ENCODE measurements around the gene HMGB4. TPM values are rescaled to one million over a fixed set of nuclear protein-coding genes. Genes with fewer than 3 reads are reported as not detected.

The HMGB4 gene
- total RNA-seq, 2 experiments from 2014 or later: not detected

DNA sequence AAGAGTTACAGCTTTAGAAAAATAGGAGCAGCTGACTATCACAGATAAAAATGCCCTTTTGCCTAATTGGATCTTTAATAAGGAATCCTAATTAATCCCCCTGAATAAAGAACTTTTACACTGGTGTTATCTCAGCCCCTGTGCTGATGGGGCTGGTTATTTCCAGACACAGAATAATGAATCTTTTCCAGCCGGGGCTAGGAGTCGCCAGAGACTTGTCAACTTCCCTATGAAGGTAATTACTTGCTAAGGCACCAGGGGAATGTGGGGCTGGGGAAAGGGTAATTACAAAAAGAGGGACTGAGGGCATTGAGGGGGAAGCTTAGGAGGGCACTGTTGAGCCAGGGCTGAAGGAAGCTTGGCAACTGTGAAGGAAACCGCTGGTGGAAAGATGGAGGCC is 34.5 kb downstream of the HMGB4 start:
- peaks cover 16% of the 10 kb centered on the region for H3K27me3 Mint-ChIP-seq
- no peak overlapping the region for H3K4me3 Mint-ChIP-seq
- no peak overlapping the region for H3K27ac Mint-ChIP-seq
- no peaks in the 10 kb centered on the region for H3K9me3 Mint-ChIP-seq
- DNase-seq: no peak
- H3K36me3 Mint-ChIP-seq: no peaks in the 10 kb centered on the region
- no peaks in the 10 kb centered on the region for H3K4me1 Mint-ChIP-seq

DNA sequence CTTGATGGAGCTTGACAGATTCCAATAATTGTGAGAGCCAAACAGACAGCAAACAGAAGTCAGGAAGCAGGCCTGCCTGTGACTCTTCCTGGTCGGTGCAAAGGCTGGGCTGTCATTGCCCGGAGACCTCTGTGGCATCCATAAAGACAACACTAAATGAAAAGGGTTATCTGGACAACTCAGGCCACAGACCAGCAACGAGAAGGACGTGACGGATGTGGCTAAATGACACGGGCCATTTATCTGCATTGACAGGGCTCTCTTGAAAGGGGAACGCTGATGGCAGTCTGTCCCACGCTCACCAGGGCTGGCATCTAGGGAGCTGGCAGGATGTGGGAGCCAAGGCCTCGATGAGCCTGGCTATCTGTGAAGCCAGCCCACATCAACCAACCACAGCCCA is 35.0 kb downstream of the HMGB4 start:
- DNase-seq: no peak
- Mint-ChIP-seq H3K36me3 (no peaks in the 10 kb centered on the region), H3K27me3 (peaks cover 20% of the 10 kb centered on the region), H3K4me3 (no peak overlapping the region), H3K4me1 (no peaks in the 10 kb centered on the region), H3K27ac (no peak overlapping the region), H3K9me3 (no peaks in the 10 kb centered on the region)

DNA sequence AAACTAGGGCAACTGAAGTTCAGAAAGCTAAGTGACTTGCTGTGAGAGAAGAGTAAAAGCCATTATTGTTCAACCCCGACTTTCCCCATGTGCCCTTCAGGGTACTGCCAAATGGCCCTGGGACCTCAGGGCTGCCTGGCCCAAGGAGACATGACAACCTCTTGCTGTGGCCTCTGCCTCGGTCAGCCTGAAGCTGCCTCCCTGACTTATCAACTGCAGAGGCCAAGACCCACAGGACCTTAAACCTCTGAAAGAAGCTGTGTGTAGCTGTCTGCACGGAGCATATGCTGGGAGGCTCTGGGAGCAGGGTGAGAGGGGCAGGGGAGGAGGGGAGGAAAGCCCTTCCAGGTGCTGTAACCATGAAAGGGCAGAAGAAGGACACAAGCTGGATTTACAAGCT is 35.9 kb downstream of the HMGB4 start:
- Mint-ChIP-seq H3K36me3 (no peaks in the 10 kb centered on the region), H3K27me3 (peaks cover 16% of the 10 kb centered on the region)

DNA sequence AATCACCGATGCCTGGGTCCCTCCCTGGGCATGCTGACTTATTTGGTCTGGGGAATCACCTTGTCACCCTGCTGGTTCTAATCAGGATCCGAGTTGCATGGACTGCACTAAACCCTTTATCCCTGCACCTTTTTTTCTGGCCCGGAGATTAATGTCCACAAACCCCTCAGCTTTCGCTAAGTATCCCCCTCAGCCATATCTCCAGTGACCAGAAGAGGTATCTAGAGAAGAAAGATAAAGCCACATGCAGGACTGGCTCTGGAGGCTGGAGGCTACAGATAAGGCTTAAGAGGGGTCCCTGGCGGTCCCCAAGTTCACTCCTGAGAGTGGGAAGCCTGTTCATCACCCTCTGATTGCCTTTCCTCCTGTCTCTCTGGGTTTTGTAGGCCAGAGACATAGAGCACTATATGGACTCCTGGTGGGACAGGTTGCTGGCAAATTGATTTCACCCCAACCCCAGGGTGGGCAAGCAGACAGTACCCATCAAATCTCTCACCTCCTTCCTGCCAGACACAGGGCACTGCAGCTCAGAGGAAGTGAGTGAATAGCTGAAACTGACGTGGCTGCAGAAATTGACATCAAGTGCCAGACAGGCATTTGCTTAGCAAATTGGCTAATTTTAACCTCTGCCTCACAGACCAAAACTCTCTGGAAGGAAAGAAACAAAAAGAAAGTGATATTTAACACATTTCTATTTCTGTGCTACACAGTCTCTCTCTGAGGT is 38.8 kb downstream of the HMGB4 start:
- Mint-ChIP-seq H3K4me1 (no peaks in the 10 kb centered on the region), H3K27ac (no peak overlapping the region), H3K4me3 (no peak overlapping the region)

More for the DNA sequence above, 35.9 kb downstream of the HMGB4 start:
- H3K9me3 Mint-ChIP-seq: no peaks in the 10 kb centered on the region
- no peaks in the 10 kb centered on the region for H3K4me1 Mint-ChIP-seq
- no peak overlapping the region for H3K27ac Mint-ChIP-seq
- no peak overlapping the region for H3K4me3 Mint-ChIP-seq
- no peak for DNase-seq

DNA sequence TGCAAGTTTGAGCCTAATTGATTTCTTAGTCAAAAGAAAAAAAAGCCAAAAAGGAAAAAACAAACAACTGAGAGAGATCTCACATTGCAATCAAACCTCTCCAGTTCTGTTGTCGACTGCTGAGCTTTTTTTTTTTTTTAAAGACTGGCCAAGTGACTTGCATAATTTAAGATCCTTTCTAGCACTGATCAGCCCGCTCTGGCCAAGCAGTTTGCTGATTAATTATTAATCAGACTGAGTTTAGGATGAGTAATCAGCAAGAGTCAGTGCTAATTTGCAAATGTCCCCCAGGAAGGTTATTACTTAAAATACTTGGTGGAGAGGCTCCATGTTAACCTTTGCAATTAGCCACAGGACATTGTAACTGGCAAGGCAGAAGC is 39.3 kb downstream of the HMGB4 start:
- Mint-ChIP-seq H3K27me3 (peaks cover 14% of the 10 kb centered on the region), H3K4me1 (no peaks in the 10 kb centered on the region), H3K4me3 (no peak overlapping the region), H3K27ac (no peak overlapping the region), H3K36me3 (no peaks in the 10 kb centered on the region), H3K9me3 (no peaks in the 10 kb centered on the region)
- no peak for DNase-seq

More for the DNA sequence above, 38.8 kb downstream of the HMGB4 start:
- Mint-ChIP-seq H3K9me3 (no peaks in the 10 kb centered on the region), H3K27me3 (peaks cover 14% of the 10 kb centered on the region), H3K36me3 (no peaks in the 10 kb centered on the region)
- DNase-seq: no peak

DNA sequence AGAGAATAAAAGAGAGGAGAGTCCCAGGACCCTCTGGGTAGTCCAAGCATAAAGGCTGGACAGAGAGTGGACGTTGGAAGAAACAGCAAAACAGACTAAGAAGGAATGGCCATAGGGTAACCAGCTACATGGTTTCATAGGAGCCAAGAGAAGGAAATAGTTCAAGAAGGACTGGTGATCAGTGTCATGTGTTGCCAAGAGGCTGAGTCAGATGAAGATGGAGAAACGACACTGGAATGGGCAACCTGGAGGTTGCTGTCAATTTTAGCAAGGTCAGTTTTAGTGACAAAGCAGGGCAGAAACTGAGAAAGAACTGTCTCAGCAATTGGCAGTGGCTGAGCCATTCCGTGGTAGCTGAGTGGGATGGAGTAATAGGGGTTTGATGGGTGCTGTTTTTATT is 41.4 kb downstream of the HMGB4 start:
- Mint-ChIP-seq H3K27me3 (peaks cover 19% of the 10 kb centered on the region), H3K27ac (no peak overlapping the region)

DNA sequence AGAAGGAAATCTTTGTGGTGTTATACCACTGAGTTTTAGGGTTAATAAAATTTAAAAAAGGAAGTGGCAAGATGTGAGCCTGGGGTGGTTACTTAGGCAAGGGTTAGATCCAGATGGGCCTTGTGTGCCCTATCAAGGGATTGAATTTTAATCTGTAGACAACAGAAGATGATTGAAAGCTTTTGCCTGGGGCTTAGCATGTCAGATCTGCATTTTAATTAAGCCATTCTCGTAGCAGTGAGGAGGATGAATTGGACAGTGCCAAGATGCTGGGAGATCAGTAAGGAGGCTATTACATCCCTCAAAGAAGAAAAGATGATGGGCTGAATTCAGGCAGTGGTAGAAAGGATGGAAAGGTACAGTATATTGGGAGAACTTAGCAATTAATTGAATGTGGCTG is 42.3 kb downstream of the HMGB4 start:
- Mint-ChIP-seq H3K27ac (no peak overlapping the region), H3K36me3 (no peaks in the 10 kb centered on the region), H3K4me1 (no peaks in the 10 kb centered on the region), H3K4me3 (no peak overlapping the region), H3K9me3 (no peaks in the 10 kb centered on the region), H3K27me3 (peaks cover 19% of the 10 kb centered on the region)
- DNase-seq: no peak

More for the DNA sequence above, 41.4 kb downstream of the HMGB4 start:
- no peak overlapping the region for H3K4me3 Mint-ChIP-seq
- H3K9me3 Mint-ChIP-seq: no peaks in the 10 kb centered on the region
- no peak for DNase-seq
- no peaks in the 10 kb centered on the region for H3K4me1 Mint-ChIP-seq
- H3K36me3 Mint-ChIP-seq: no peaks in the 10 kb centered on the region

DNA sequence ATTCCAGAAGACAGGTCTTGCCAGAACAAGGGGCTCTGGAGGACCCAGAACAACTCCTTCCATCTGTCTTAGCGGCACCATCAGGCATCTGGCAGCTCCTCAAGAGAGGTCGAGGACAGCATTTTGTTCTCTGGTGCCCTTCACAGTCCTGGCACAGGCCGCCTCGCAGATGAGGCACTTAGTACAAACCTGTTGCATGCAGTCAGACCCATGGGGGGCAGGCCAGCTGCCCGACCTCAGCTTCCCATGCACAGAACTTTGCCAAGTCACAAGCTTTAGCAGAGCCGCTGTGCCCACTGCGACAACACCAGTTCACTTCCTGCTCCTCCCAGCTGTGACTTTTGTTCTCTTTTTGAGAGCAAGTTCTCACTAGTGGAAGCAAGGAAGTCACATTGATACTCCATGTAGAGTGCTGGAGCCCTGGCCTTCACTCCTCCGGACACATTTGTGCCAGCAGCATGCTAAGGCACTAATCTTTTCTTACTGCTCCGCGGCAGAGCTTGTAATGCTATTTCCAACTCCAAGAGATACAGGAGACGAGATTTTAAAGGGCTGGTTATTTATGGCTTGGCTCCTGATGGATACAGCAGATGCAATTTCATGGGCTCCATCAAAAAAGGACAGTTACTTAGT is 44.6 kb downstream of the HMGB4 start:
- no peaks in the 10 kb centered on the region for H3K36me3 Mint-ChIP-seq
- DNase-seq: no peak
- no peaks in the 10 kb centered on the region for H3K4me1 Mint-ChIP-seq
- H3K4me3 Mint-ChIP-seq: no peak overlapping the region
- H3K27ac Mint-ChIP-seq: no peak overlapping the region
- peaks cover 14% of the 10 kb centered on the region for H3K27me3 Mint-ChIP-seq
- H3K9me3 Mint-ChIP-seq: no peaks in the 10 kb centered on the region

Data from activated naive CD8-positive, alpha-beta T cell treated with anti-CD3 and anti-CD28 coated beads for 36 hours (primary cell).